Skeletal muscle tissue (tissue), 4 donors: ENCODE data around the gene CHTOP. TPM values are rescaled to one million over a fixed set of nuclear protein-coding genes. Genes with fewer than 3 reads are reported as not detected.

Experiments
- H3K27ac ChIP-seq: one replicate; pipeline ENCODE4 v1.7.0; 2013; ENCODE audit warnings: mild to moderate bottlenecking, low read depth, low read length, inconsistent platforms
- H3K27me3 ChIP-seq, 3 donors: one replicate each; pipeline ENCODE4 v1.7.0; 2013; ENCODE audit warnings: low read length in 3 of 3; ENCODE audit not compliant: control insufficient read depth in 3 of 3, insufficient read depth in 3 of 3
- H3K36me3 ChIP-seq, 3 donors: one replicate each; pipeline ENCODE4 v1.7.0; 2013; ENCODE audit warnings: low read length in 3 of 3; ENCODE audit not compliant: control insufficient read depth in 3 of 3, insufficient read depth in 3 of 3
- H3K4me1 ChIP-seq, 3 donors: one replicate each; pipeline ENCODE4 v1.7.0; 2013; ENCODE audit warnings: low read length in 3 of 3, mild to moderate bottlenecking in 3 of 3; ENCODE audit not compliant: control insufficient read depth in 3 of 3, insufficient read depth in 3 of 3
- H3K4me3 ChIP-seq, 3 donors: one replicate each; pipeline ENCODE4 v1.7.0; 2013; ENCODE audit warnings: low read length in 3 of 3
- H3K9ac ChIP-seq, 3 donors: one replicate each; pipeline ENCODE4 v1.7.0; 2013; ENCODE audit warnings: low read length in 3 of 3, mild to moderate bottlenecking in 3 of 3, moderate library complexity in 2 of 3, low read depth in 1 of 3
- H3K9me3 ChIP-seq, 3 donors: one replicate each; pipeline ENCODE4 v1.7.0; 2013; ENCODE audit warnings: low read length in 3 of 3; ENCODE audit not compliant: control insufficient read depth in 3 of 3
- total RNA-seq: library from RNA; depleted of rRNA; stranded (reverse); fragments of >200 nt; gene quantifications from one replicate; pipeline ENCODE4 v1.2.3, GENCODE V29; 2014
- donor health status: Osteomylitis.

The CHTOP gene
- total RNA-seq, 1 donor from 2014 or later: 46.4 TPM

- H3K27ac ChIP-seq: peak overlapping the region; percentile 51
- H3K9me3 ChIP-seq: no peaks in the 10 kb centered on the region
- no peaks in the 10 kb centered on the region for H3K36me3 ChIP-seq
- no peaks in the 10 kb centered on the region for H3K27me3 ChIP-seq
- H3K4me1 ChIP-seq: peaks cover 17 to 20% (median 17%) of the 10 kb centered on the region in 3 donors
- no peak overlapping the region for H3K4me3 ChIP-seq
- H3K9ac ChIP-seq: no peak overlapping the region
Measured at GRCh38 chr1:153652805-153653500, 19.1 kb downstream of the CHTOP start.

- peaks cover 0 to 5% (median 3%) of the 10 kb centered on the region in 3 donors for H3K36me3 ChIP-seq
- H3K27me3 ChIP-seq: no peaks in the 10 kb centered on the region
- H3K4me1 ChIP-seq: peaks cover 11 to 17% (median 13%) of the 10 kb centered on the region in 3 donors
- no peak overlapping the region for H3K9ac ChIP-seq
- no peak overlapping the region for H3K4me3 ChIP-seq
- H3K9me3 ChIP-seq: no peaks in the 10 kb centered on the region
- H3K27ac ChIP-seq: no peak overlapping the region
Measured at GRCh38 chr1:153655333-153655732, 21.5 kb downstream of the CHTOP start.

GRCh38 chr1:153658400-153659174 lies 24.7 kb downstream of the CHTOP start, which contains the start of gene SNAPIN:
Gene SNAPIN, plus strand, starts transcription at chr1:153658703. Its CDS starts 41 bp downstream, at chr1:153658744.
- Histone ChIP-seq H3K4me1 (peaks cover 10 to 13% (median 11%) of the 10 kb centered on the region in 3 donors), H3K36me3 (peaks cover 28 to 29% (median 28%) of the 10 kb centered on the region in 3 donors), H3K9me3 (no peaks in the 10 kb centered on the region), H3K4me3 (peak within 1 kb of the TSS; percentile 87 to 90 (median 88)), H3K9ac (peak within 1 kb of the TSS; percentile 88 to 96 (median 96)), H3K27me3 (no peaks in the 10 kb centered on the region), H3K27ac (peak within 1 kb of the TSS; percentile 92)

GRCh38 chr1:153659175-153659534 lies 25.3 kb downstream of the CHTOP start:
- no peaks in the 10 kb centered on the region for H3K27me3 ChIP-seq
- peak overlapping the region; percentile 88 to 96 (median 96) for H3K9ac ChIP-seq
- H3K4me3 ChIP-seq: peak overlapping the region; percentile 87 to 90 (median 88)
- no peaks in the 10 kb centered on the region for H3K9me3 ChIP-seq
- H3K36me3 ChIP-seq: peaks cover 33% of the 10 kb centered on the region in 3 donors
- peak overlapping the region; percentile 92 for H3K27ac ChIP-seq
- H3K4me1 ChIP-seq: peaks cover 10 to 13% (median 11%) of the 10 kb centered on the region in 3 donors

- no peak overlapping the region for H3K27ac ChIP-seq
- H3K9me3 ChIP-seq: no peaks in the 10 kb centered on the region
- H3K4me1 ChIP-seq: peaks cover 10 to 13% (median 11%) of the 10 kb centered on the region in 3 donors
- peaks cover 37 to 38% (median 38%) of the 10 kb centered on the region in 3 donors for H3K36me3 ChIP-seq
- H3K9ac ChIP-seq: peak overlapping the region; percentile 88 to 96 (median 96)
- peak overlapping the region; percentile 87 to 90 (median 88) for H3K4me3 ChIP-seq
- H3K27me3 ChIP-seq: no peaks in the 10 kb centered on the region
Measured at GRCh38 chr1:153659656-153660055, 25.8 kb downstream of the CHTOP start.

GRCh38 chr1:153661111-153661708 lies 27.3 kb downstream of the CHTOP start:
- H3K9ac ChIP-seq: no peak overlapping the region
- H3K36me3 ChIP-seq: peaks cover 48 to 54% (median 53%) of the 10 kb centered on the region in 3 donors
- no peaks in the 10 kb centered on the region for H3K27me3 ChIP-seq
- H3K4me1 ChIP-seq: peaks cover 10 to 13% (median 11%) of the 10 kb centered on the region in 3 donors
- H3K9me3 ChIP-seq: no peaks in the 10 kb centered on the region
- H3K27ac ChIP-seq: no peak overlapping the region
- no peak overlapping the region for H3K4me3 ChIP-seq

- Histone ChIP-seq H3K4me3 (no peak overlapping the region), H3K9me3 (no peaks in the 10 kb centered on the region), H3K27ac (no peak overlapping the region), H3K4me1 (peaks cover 10 to 13% (median 11%) of the 10 kb centered on the region in 3 donors), H3K27me3 (no peaks in the 10 kb centered on the region), H3K36me3 (peaks cover 59 to 65% (median 63%) of the 10 kb centered on the region in 3 donors), H3K9ac (no peak overlapping the region)
Measured at GRCh38 chr1:153662269-153662668, 28.4 kb downstream of the CHTOP start.

GRCh38 chr1:153663211-153663610 lies 29.3 kb downstream of the CHTOP start:
- H3K4me3 ChIP-seq: no peak overlapping the region
- no peaks in the 10 kb centered on the region for H3K9me3 ChIP-seq
- H3K27me3 ChIP-seq: no peaks in the 10 kb centered on the region
- H3K27ac ChIP-seq: no peak overlapping the region
- H3K4me1 ChIP-seq: peaks cover 11 to 13% (median 12%) of the 10 kb centered on the region in 3 donors
- peaks cover 63 to 74% (median 73%) of the 10 kb centered on the region in 3 donors for H3K36me3 ChIP-seq
- no peak overlapping the region for H3K9ac ChIP-seq

GRCh38 chr1:153667439-153667838 lies 33.6 kb downstream of the CHTOP start:
- Histone ChIP-seq H3K9me3 (no peaks in the 10 kb centered on the region), H3K4me3 (no peak overlapping the region), H3K27me3 (no peaks in the 10 kb centered on the region), H3K4me1 (peaks cover 13 to 16% (median 15%) of the 10 kb centered on the region in 3 donors), H3K36me3 (peaks cover 56 to 67% (median 64%) of the 10 kb centered on the region in 3 donors), H3K9ac (no peak overlapping the region), H3K27ac (no peak overlapping the region)
